Measurements from ENCODE around the gene MAGEF1. TPM values are rescaled to one million over a fixed set of nuclear protein-coding genes. Genes with fewer than 3 reads are reported as not detected.

Gene MAGEF1
- 18.9 and 19.4 TPM in 2 replicates for total RNA-seq

- no peak for DNase-seq (ENCODE audit: extremely low read depth, low read depth, low spot score)
These were observed at the start of gene MAGEF1 for GRCh38 chr3:184711493-184712247. TSS of gene MAGEF1 (minus strand) at chr3:184712064. CDS start at chr3:184711821, 243 bp downstream.

GRCh38 chr3:184761075-184761841 lies 49.4 kb upstream of the MAGEF1 start:
- no peak for DNase-seq (ENCODE audit: extremely low read depth, low read depth, low spot score)

- DNase-seq (ENCODE audit: extremely low read depth, low read depth, low spot score): no peak
These were observed 48.6 kb upstream of the MAGEF1 start for GRCh38 chr3:184760337-184761074.

- DNase-seq (ENCODE audit: extremely low read depth, low read depth, low spot score): no peak
These were observed 47.9 kb upstream of the MAGEF1 start for GRCh38 chr3:184759666-184760200.

- no peak for DNase-seq (ENCODE audit: extremely low read depth, low read depth, low spot score)
These were observed 46.2 kb upstream of the MAGEF1 start for GRCh38 chr3:184758056-184758455.

- DNase-seq (ENCODE audit: extremely low read depth, low read depth, low spot score): no peak
These were observed 45.3 kb upstream of the MAGEF1 start for GRCh38 chr3:184757022-184757651.

GRCh38 chr3:184756151-184757021 lies 44.5 kb upstream of the MAGEF1 start:
- no peak for DNase-seq (ENCODE audit: extremely low read depth, low read depth, low spot score)

- DNase-seq (ENCODE audit: extremely low read depth, low read depth, low spot score): no peak
These were observed 43.5 kb upstream of the MAGEF1 start for GRCh38 chr3:184755315-184755731.

GRCh38 chr3:184752361-184752760 lies 40.5 kb upstream of the MAGEF1 start:
- no peak for DNase-seq (ENCODE audit: extremely low read depth, low read depth, low spot score)

- no peak for DNase-seq (ENCODE audit: extremely low read depth, low read depth, low spot score)
These were observed 39.6 kb upstream of the MAGEF1 start for GRCh38 chr3:184751204-184752040.

GRCh38 chr3:184750349-184751083 lies 38.7 kb upstream of the MAGEF1 start:
- DNase-seq (ENCODE audit: extremely low read depth, low read depth, low spot score): no peak

GRCh38 chr3:184749168-184749744 lies 37.4 kb upstream of the MAGEF1 start:
- DNase-seq (ENCODE audit: extremely low read depth, low read depth, low spot score): no peak

GRCh38 chr3:184748219-184749135 lies 36.6 kb upstream of the MAGEF1 start:
- DNase-seq (ENCODE audit: extremely low read depth, low read depth, low spot score): no peak

GRCh38 chr3:184746131-184747120 lies 34.6 kb upstream of the MAGEF1 start:
- no peak for DNase-seq (ENCODE audit: extremely low read depth, low read depth, low spot score)

- no peak for DNase-seq (ENCODE audit: extremely low read depth, low read depth, low spot score)
These were observed 33.7 kb upstream of the MAGEF1 start for GRCh38 chr3:184745526-184745925.
